ENCODE results near the gene TUBA4A. TPM values are rescaled to one million over a fixed set of nuclear protein-coding genes. Genes with fewer than 3 reads are reported as not detected.
A peak's percentile ranks its signal among the peaks of the same experiment; 100 is the strongest.

TUBA4A gene
- total and polyA plus RNA-seq, 10 donors: 60.2 to 120 (median 73.4) TPM

- 74 to 83% (median 79%) methylated on average over 6 of the region's 6 CpGs for WGBS, 5 donors
- no peak overlapping the region for H3K27ac ChIP-seq
- peaks cover 0 to 20% (median 13%) of the 10 kb centered on the region in 6 donors for H3K4me1 ChIP-seq
- intact Hi-C loops (cut with DNase I; ENCODE audit: low total_unique reads): no loop called here
- no peak overlapping the region for H3K4me3 ChIP-seq
- H3K9me3 ChIP-seq: no peaks in the 10 kb centered on the region
- H3K36me3 ChIP-seq: no peaks in the 10 kb centered on the region
- peaks cover 0 to 59% (median 4%) of the 10 kb centered on the region in 7 donors for H3K27me3 ChIP-seq (replicated peaks in 1 of 7)
- TF ChIP-seq, protein P1, sequence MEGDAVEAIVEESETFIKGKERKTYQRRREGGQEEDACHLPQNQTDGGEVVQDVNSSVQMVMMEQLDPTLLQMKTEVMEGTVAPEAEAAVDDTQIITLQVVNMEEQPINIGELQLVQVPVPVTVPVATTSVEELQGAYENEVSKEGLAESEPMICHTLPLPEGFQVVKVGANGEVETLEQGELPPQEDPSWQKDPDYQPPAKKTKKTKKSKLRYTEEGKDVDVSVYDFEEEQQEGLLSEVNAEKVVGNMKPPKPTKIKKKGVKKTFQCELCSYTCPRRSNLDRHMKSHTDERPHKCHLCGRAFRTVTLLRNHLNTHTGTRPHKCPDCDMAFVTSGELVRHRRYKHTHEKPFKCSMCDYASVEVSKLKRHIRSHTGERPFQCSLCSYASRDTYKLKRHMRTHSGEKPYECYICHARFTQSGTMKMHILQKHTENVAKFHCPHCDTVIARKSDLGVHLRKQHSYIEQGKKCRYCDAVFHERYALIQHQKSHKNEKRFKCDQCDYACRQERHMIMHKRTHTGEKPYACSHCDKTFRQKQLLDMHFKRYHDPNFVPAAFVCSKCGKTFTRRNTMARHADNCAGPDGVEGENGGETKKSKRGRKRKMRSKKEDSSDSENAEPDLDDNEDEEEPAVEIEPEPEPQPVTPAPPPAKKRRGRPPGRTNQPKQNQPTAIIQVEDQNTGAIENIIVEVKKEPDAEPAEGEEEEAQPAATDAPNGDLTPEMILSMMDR (IDR thresholded peaks at IDR 0.05 in 8 of 11, conservative IDR thresholded peaks at IDR 0.05 in 3 of 11): no peak
- TF ChIP-seq POLR2A (IDR thresholded peaks at IDR 0.05) (no peak), POLR2AphosphoS5 (IDR thresholded peaks at IDR 0.05) (no peak)
- peak; percentile 74 for DNase-seq
Measured at GRCh38 chr2:219299372-219299760, 45.6 kb upstream of the TUBA4A start.

- Histone ChIP-seq H3K4me1 (peaks cover 0 to 25% (median 18%) of the 10 kb centered on the region in 6 donors), H3K27ac (no peak overlapping the region), H3K36me3 (no peaks in the 10 kb centered on the region), H3K9me3 (no peaks in the 10 kb centered on the region), H3K4me3 (no peak overlapping the region), H3K27me3 (replicated peaks in 1 of 7) (peaks cover 0 to 58% (median 4%) of the 10 kb centered on the region in 7 donors)
- peak; percentile 35 to 63 (median 42) for TF ChIP-seq POLR2AphosphoS5 (IDR thresholded peaks at IDR 0.05)
- no peak for TF ChIP-seq POLR2A (IDR thresholded peaks at IDR 0.05)
- TF ChIP-seq, protein P1 (IDR thresholded peaks at IDR 0.05 in 8 of 11, conservative IDR thresholded peaks at IDR 0.05 in 3 of 11): peak; percentile 96 to 100 (median 100)
- peak; percentile 95 for DNase-seq
- 22 to 39% (median 25%) methylated on average over 8 to 15 of the region's 15 CpGs for WGBS, 5 donors
- intact Hi-C loops (cut with DNase I; ENCODE audit: low total_unique reads): no loop called here
Measured at GRCh38 chr2:219298759-219299371, 45.1 kb upstream of the TUBA4A start.

GRCh38 chr2:219297766-219298456 lies 44.2 kb upstream of the TUBA4A start:
- peaks cover 0 to 26% (median 18%) of the 10 kb centered on the region in 6 donors for H3K4me1 ChIP-seq
- TF ChIP-seq POLR2AphosphoS5 (IDR thresholded peaks at IDR 0.05): no peak
- TF ChIP-seq, protein P1 (IDR thresholded peaks at IDR 0.05 in 8 of 11, conservative IDR thresholded peaks at IDR 0.05 in 3 of 11): no peak
- no peak for TF ChIP-seq POLR2A (IDR thresholded peaks at IDR 0.05)
- H3K9me3 ChIP-seq: no peaks in the 10 kb centered on the region
- no peak overlapping the region for H3K4me3 ChIP-seq
- intact Hi-C loops (cut with DNase I; ENCODE audit: low total_unique reads): no loop called here
- H3K27ac ChIP-seq: no peak overlapping the region
- peaks cover 0 to 49% (median 4%) of the 10 kb centered on the region in 7 donors for H3K27me3 ChIP-seq (replicated peaks in 1 of 7)
- no peaks in the 10 kb centered on the region for H3K36me3 ChIP-seq
- WGBS, 5 donors: 77 to 88% (median 81%) methylated on average over 14 of the region's 14 CpGs
- DNase-seq: peak; percentile 74

All from spleen (tissue), 11 donors.